ENCODE data around the gene GLIS1.
"Not testable (repeated sequence)": the region's sequence is repeated elsewhere in the genome, so short reads cannot be mapped to it uniquely, and the experiment has no call there.

The GLIS1 gene

GRCh38 chr1:53657531-53657805 is 81.5 kb downstream of the GLIS1 start:
- Mint-ChIP-seq H3K4me3 (no peak overlapping the region), H3K27ac (no peak overlapping the region), H3K27me3 (peaks cover 9 to 32% of the 10 kb centered on the region in 2 donors), H3K4me1 (no peaks in the 10 kb centered on the region), H3K36me3 (no peaks in the 10 kb centered on the region), H3K9me3 (no peaks in the 10 kb centered on the region)
- DNase-seq (no peak), ATAC-seq (replicated peaks) (no peak)

GRCh38 chr1:53656747-53657530 is 82.0 kb downstream of the GLIS1 start:
- peaks cover 9 to 32% of the 10 kb centered on the region in 2 donors for H3K27me3 Mint-ChIP-seq
- H3K4me1 Mint-ChIP-seq: no peaks in the 10 kb centered on the region
- H3K4me3 Mint-ChIP-seq: no peak overlapping the region
- H3K9me3 Mint-ChIP-seq: no peaks in the 10 kb centered on the region
- no peak overlapping the region for H3K27ac Mint-ChIP-seq
- DNase-seq: no peak
- no peaks in the 10 kb centered on the region for H3K36me3 Mint-ChIP-seq
- no peak for ATAC-seq (replicated peaks)

GRCh38 chr1:53655931-53656746 is 82.8 kb downstream of the GLIS1 start:
- no peak for DNase-seq
- no peaks in the 10 kb centered on the region for H3K9me3 Mint-ChIP-seq
- H3K36me3 Mint-ChIP-seq: no peaks in the 10 kb centered on the region
- H3K4me1 Mint-ChIP-seq: no peaks in the 10 kb centered on the region
- no peak overlapping the region for H3K4me3 Mint-ChIP-seq
- ATAC-seq (replicated peaks): no peak
- H3K27ac Mint-ChIP-seq: no peak overlapping the region
- H3K27me3 Mint-ChIP-seq: peaks cover 9 to 32% of the 10 kb centered on the region in 2 donors

GRCh38 chr1:53654216-53655210 is 84.5 kb downstream of the GLIS1 start:
- H3K9me3 Mint-ChIP-seq: no peaks in the 10 kb centered on the region
- DNase-seq (no peak), ATAC-seq (replicated peaks) (no peak)
- H3K27ac Mint-ChIP-seq: no peak overlapping the region
- no peak overlapping the region for H3K4me3 Mint-ChIP-seq
- peaks cover 9 to 27% of the 10 kb centered on the region in 2 donors for H3K27me3 Mint-ChIP-seq
- H3K4me1 Mint-ChIP-seq: no peaks in the 10 kb centered on the region
- H3K36me3 Mint-ChIP-seq: no peaks in the 10 kb centered on the region

GRCh38 chr1:53653631-53654030 is 85.3 kb downstream of the GLIS1 start:
- DNase-seq (no peak), ATAC-seq (replicated peaks) (no peak)
- Mint-ChIP-seq H3K36me3 (no peaks in the 10 kb centered on the region), H3K27ac (no peak overlapping the region), H3K9me3 (no peaks in the 10 kb centered on the region), H3K4me1 (no peaks in the 10 kb centered on the region), H3K4me3 (no peak overlapping the region), H3K27me3 (peaks cover 9 to 27% of the 10 kb centered on the region in 2 donors)

- Mint-ChIP-seq H3K4me3 (no peak overlapping the region), H3K27ac (no peak overlapping the region), H3K27me3 (peaks cover 9 to 27% of the 10 kb centered on the region in 2 donors)
Observed at GRCh38 chr1:53653200-53653575, 85.8 kb downstream of the GLIS1 start.

GRCh38 chr1:53652441-53653199 is 86.3 kb downstream of the GLIS1 start:
- no peak for ATAC-seq (replicated peaks)
- Mint-ChIP-seq H3K4me1 (no peaks in the 10 kb centered on the region), H3K9me3 (no peaks in the 10 kb centered on the region), H3K4me3 (no peak overlapping the region), H3K36me3 (no peaks in the 10 kb centered on the region), H3K27me3 (peaks cover 4 to 23% of the 10 kb centered on the region in 2 donors), H3K27ac (no peak overlapping the region)
- no peak for DNase-seq

More at GRCh38 chr1:53653200-53653575, 85.8 kb downstream of the GLIS1 start:
- DNase-seq: no peak
- Mint-ChIP-seq H3K9me3 (no peaks in the 10 kb centered on the region), H3K36me3 (no peaks in the 10 kb centered on the region), H3K4me1 (no peaks in the 10 kb centered on the region)
- ATAC-seq (replicated peaks): no peak

GRCh38 chr1:53651356-53651755 is 87.6 kb downstream of the GLIS1 start:
- H3K4me1 Mint-ChIP-seq: no peaks in the 10 kb centered on the region
- H3K27me3 Mint-ChIP-seq: peaks cover 6 to 17% of the 10 kb centered on the region in 2 donors
- no peaks in the 10 kb centered on the region for H3K36me3 Mint-ChIP-seq
- DNase-seq (no peak), ATAC-seq (replicated peaks) (no peak)
- no peaks in the 10 kb centered on the region for H3K9me3 Mint-ChIP-seq
- no peak overlapping the region for H3K4me3 Mint-ChIP-seq
- H3K27ac Mint-ChIP-seq: no peak overlapping the region

- Mint-ChIP-seq H3K4me3 (no peak overlapping the region), H3K9me3 (no peaks in the 10 kb centered on the region), H3K4me1 (no peaks in the 10 kb centered on the region), H3K27me3 (peaks cover 5 to 6% of the 10 kb centered on the region in 2 donors), H3K36me3 (no peaks in the 10 kb centered on the region), H3K27ac (no peak overlapping the region)
- DNase-seq: no peak
- no peak for ATAC-seq (replicated peaks)
Observed at GRCh38 chr1:53648516-53648915, 90.4 kb downstream of the GLIS1 start.

- not testable (repeated sequence) for H3K27me3 Mint-ChIP-seq; H3K4me1 Mint-ChIP-seq; H3K4me3 Mint-ChIP-seq; H3K27ac Mint-ChIP-seq; H3K9me3 Mint-ChIP-seq; DNase-seq; ATAC-seq (replicated peaks); H3K36me3 Mint-ChIP-seq
Observed at GRCh38 chr1:53647915-53648314, 91.0 kb downstream of the GLIS1 start.

- H3K27me3 Mint-ChIP-seq: peaks cover 5 to 6% of the 10 kb centered on the region in 2 donors
- H3K4me1 Mint-ChIP-seq: no peaks in the 10 kb centered on the region
- ATAC-seq (replicated peaks): no peak
- H3K9me3 Mint-ChIP-seq: no peaks in the 10 kb centered on the region
- H3K36me3 Mint-ChIP-seq: no peaks in the 10 kb centered on the region
- no peak for DNase-seq
- no peak overlapping the region for H3K4me3 Mint-ChIP-seq
- no peak overlapping the region for H3K27ac Mint-ChIP-seq
Observed at GRCh38 chr1:53646732-53647131, 92.2 kb downstream of the GLIS1 start.

GRCh38 chr1:53645690-53646078 is 93.3 kb downstream of the GLIS1 start:
- Mint-ChIP-seq H3K27ac (no peak overlapping the region), H3K4me3 (no peak overlapping the region), H3K4me1 (no peaks in the 10 kb centered on the region), H3K9me3 (no peaks in the 10 kb centered on the region), H3K36me3 (no peaks in the 10 kb centered on the region), H3K27me3 (peaks cover 5 to 6% of the 10 kb centered on the region in 2 donors)
- ATAC-seq (replicated peaks) (no peak), DNase-seq (no peak)

GRCh38 chr1:53644909-53645689 is 93.9 kb downstream of the GLIS1 start:
- Mint-ChIP-seq H3K4me1 (no peaks in the 10 kb centered on the region), H3K9me3 (no peaks in the 10 kb centered on the region), H3K36me3 (no peaks in the 10 kb centered on the region), H3K27ac (no peak overlapping the region), H3K27me3 (peaks cover 5 to 6% of the 10 kb centered on the region in 2 donors), H3K4me3 (no peak overlapping the region)
- DNase-seq: no peak
- ATAC-seq (replicated peaks): no peak

All from stimulated activated naive B cell treated with anti-CD40 and anti-IgM and Interleukin-4, amounts not matched to agents 10 μg/mL and 1 μg/mL and 100 μg/mL, for 72 hours (primary cell).